SK-N-MC (cell line): ENCODE results near the gene RBBP5.

Experiments
- EZH2 ChIP-seq: fragments of 200-600 bp; sonication (generic); IDR thresholded peaks from one replicate; pipeline ENCODE4 v1.6.1; 2017; ENCODE audit warnings: antibody characterized with exemption
- FOXP2 ChIP-seq: optimal IDR thresholded peaks from 2 replicates; pipeline ENCODE3; 2011; ENCODE audit warnings: mild to moderate bottlenecking, moderate library complexity; ENCODE audit not compliant: insufficient read depth; ENCODE audit errors: extremely low read length, control extremely low read depth
- POLR2AphosphoS5 ChIP-seq: IDR thresholded peaks from 2 replicates; pipeline ENCODE4 v1.6.1; 2012; ENCODE audit warnings: mild to moderate bottlenecking, low read depth, low read length, borderline replicate concordance

DNA sequence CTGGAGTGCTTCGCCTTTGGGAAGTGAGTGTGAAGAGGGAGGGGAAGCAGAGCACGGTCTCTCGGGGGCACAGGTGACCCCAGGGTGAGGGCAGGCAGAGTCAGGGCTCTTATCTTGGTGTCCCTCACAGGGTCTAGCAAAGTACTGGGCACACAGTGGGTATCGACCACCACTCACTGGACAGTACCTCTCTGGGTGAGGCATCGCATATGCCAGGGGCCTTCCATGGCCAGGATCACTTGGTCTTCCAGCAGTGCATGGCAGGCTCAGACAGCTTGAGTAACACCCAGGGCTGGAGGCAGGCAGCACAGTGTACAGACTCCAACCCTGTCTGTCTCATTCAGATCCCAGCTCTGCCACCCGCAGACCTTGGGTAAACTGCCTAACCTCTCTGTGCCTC is 62.1 kb downstream of the RBBP5 start:
- TF ChIP-seq EZH2, result no peak
- TF ChIP-seq POLR2AphosphoS5, result no peak
- TF ChIP-seq FOXP2, result no peak
